Lower leg skin (tissue), 3 donors: ENCODE measurements around the gene ZCCHC7.

ENCODE experiments used
- POLR2A ChIP-seq, 2 donors: fragments of 450-650 bp; IDR thresholded peaks; one replicate each; pipeline ENCODE4 v1.6.1; 2016 to 2017; ENCODE audit warnings: antibody characterized with exemption in 2 of 2, mild to moderate bottlenecking in 1 of 2, moderate library complexity in 1 of 2
- TF ChIP-seq, protein P1 (sequence below), 3 donors: fragments of 450-650 bp; IDR thresholded peaks; one replicate each; pipeline ENCODE4 v1.5.1; 2016; ENCODE audit warnings: antibody characterized with exemption in 3 of 3, mild to moderate bottlenecking in 3 of 3, moderate library complexity in 2 of 3

DNA sequence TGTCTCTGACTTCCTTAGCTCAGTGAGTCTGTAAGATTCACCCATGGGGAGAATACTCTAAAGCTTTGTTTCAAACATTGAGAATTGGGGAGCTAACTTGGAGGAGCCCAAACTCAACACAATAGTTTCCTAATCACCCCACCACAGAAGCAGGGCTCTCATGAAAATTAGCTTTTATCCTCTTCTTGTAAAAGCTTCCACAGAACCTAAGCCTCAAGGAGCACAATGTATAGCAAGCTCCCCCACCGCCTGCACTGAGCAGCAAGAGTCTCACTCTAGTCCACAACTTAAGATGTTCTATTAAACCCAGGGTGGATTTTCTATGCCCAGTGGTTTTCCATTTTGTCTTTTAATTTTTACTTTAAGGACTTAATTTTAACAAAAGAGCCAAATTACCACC, 253.2 kb downstream of the ZCCHC7 start:
- TF ChIP-seq, protein P1, sequence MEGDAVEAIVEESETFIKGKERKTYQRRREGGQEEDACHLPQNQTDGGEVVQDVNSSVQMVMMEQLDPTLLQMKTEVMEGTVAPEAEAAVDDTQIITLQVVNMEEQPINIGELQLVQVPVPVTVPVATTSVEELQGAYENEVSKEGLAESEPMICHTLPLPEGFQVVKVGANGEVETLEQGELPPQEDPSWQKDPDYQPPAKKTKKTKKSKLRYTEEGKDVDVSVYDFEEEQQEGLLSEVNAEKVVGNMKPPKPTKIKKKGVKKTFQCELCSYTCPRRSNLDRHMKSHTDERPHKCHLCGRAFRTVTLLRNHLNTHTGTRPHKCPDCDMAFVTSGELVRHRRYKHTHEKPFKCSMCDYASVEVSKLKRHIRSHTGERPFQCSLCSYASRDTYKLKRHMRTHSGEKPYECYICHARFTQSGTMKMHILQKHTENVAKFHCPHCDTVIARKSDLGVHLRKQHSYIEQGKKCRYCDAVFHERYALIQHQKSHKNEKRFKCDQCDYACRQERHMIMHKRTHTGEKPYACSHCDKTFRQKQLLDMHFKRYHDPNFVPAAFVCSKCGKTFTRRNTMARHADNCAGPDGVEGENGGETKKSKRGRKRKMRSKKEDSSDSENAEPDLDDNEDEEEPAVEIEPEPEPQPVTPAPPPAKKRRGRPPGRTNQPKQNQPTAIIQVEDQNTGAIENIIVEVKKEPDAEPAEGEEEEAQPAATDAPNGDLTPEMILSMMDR (IDR thresholded peaks at IDR 0.05): no peak
- no peak for TF ChIP-seq POLR2A (IDR thresholded peaks at IDR 0.05)
